HEK293T (cell line): Measurements from ENCODE around the gene SLC6A16.

Experiments
- ARNT ChIP-seq: fragments of 450-650 bp; IDR thresholded peaks from 2 replicates; pipeline ENCODE4 v1.6.1; 2017; ENCODE audit warnings: mild to moderate bottlenecking
- FOXA1 ChIP-seq: fragments of 450-650 bp; IDR thresholded peaks from 2 replicates; pipeline ENCODE4 v1.6.1; 2016; ENCODE audit warnings: mild to moderate bottlenecking
- FOXK2 ChIP-seq: fragments of 450-650 bp; IDR thresholded peaks from 2 replicates; pipeline ENCODE4 v1.6.1; 2016; ENCODE audit warnings: mild to moderate bottlenecking
- FOXM1 ChIP-seq: fragments of 450-650 bp; IDR thresholded peaks from 2 replicates; pipeline ENCODE4 v1.6.1; 2017; ENCODE audit warnings: mild to moderate bottlenecking, borderline replicate concordance
- NFRKB ChIP-seq: fragments of 450-650 bp; IDR thresholded peaks from 2 replicates; pipeline ENCODE4 v1.6.1; 2016; ENCODE audit warnings: mild to moderate bottlenecking, moderate library complexity
- SP1 ChIP-seq: fragments of 450-650 bp; IDR thresholded peaks from 2 replicates; pipeline ENCODE4 v1.6.1; 2017
- TARDBP ChIP-seq: fragments of 450-650 bp; IDR thresholded peaks from 2 replicates; pipeline ENCODE4 v1.6.1; 2016
- ZNF384 ChIP-seq: fragments of 450-650 bp; IDR thresholded peaks from 2 replicates; pipeline ENCODE4 v1.6.1; 2016

- TF ChIP-seq ARNT (no peak), FOXM1 (no peak), TARDBP (no peak), NFRKB (no peak), FOXA1 (no peak), SP1 (no peak), FOXK2 (no peak), ZNF384 (no peak)
These were observed 69.3 kb downstream of the SLC6A16 start for GRCh38 chr19:49255674-49256073.
